GM23248 (cell line): ENCODE data around the gene FANCF. TPM values are rescaled to one million over a fixed set of nuclear protein-coding genes. Genes with fewer than 3 reads are reported as not detected.

Experiments used
- DNase-seq: peaks from one replicate; pipeline ENCODE4 v3.0.0-alpha.2; 2015
- H2AFZ ChIP-seq: fragments of 200-600 bp; sonication (generic); 2 replicates; pipeline ENCODE4 v1.6.1; 2016; ENCODE audit warnings: antibody characterized with exemption
- H3F3A ChIP-seq: fragments of 200-600 bp; sonication (generic); 2 replicates; pipeline ENCODE4 v1.6.1; 2016; ENCODE audit warnings: mild to moderate bottlenecking, antibody characterized with exemption, mixed run types; ENCODE audit not compliant: insufficient read depth
- H3K27ac ChIP-seq: fragments of 200-600 bp; sonication (generic); 2 replicates; pipeline ENCODE4 v1.5.1; 2016; ENCODE audit warnings: mild to moderate bottlenecking
- H3K27me3 ChIP-seq: fragments of 200-600 bp; sonication (generic); replicated peaks from 2 replicates; pipeline ENCODE4 v1.6.1; 2016; ENCODE audit warnings: mild to moderate bottlenecking; ENCODE audit not compliant: insufficient read depth
- H3K36me3 ChIP-seq: fragments of 200-600 bp; sonication (generic); 2 replicates; pipeline ENCODE4 v1.6.1; 2016; ENCODE audit warnings: low read depth, mild to moderate bottlenecking
- H3K4me1 ChIP-seq: fragments of 200-600 bp; sonication (generic); 2 replicates; pipeline ENCODE4 v1.6.1; 2016; ENCODE audit warnings: mild to moderate bottlenecking; ENCODE audit not compliant: insufficient read depth
- H3K4me2 ChIP-seq: fragments of 200-600 bp; sonication (generic); one replicate; pipeline ENCODE4 v1.6.1; 2016; ENCODE audit warnings: mild to moderate bottlenecking; ENCODE audit not compliant: unreplicated experiment
- H3K4me3 ChIP-seq: fragments of 200-600 bp; sonication (generic); 2 replicates; pipeline ENCODE4 v1.5.1; 2016; ENCODE audit warnings: mild to moderate bottlenecking
- H3K79me2 ChIP-seq: fragments of 200-600 bp; sonication (generic); 2 replicates; pipeline ENCODE4 v1.6.1; 2016; ENCODE audit warnings: mild to moderate bottlenecking; ENCODE audit not compliant: insufficient read depth
- H3K9ac ChIP-seq: fragments of 200-600 bp; sonication (generic); 2 replicates; pipeline ENCODE4 v1.6.1; 2016; ENCODE audit warnings: mild to moderate bottlenecking
- H3K9me2 ChIP-seq: fragments of 200-600 bp; sonication (generic); 2 replicates; pipeline ENCODE4 v1.6.1; 2016; ENCODE audit warnings: mixed run types, mild to moderate bottlenecking, moderate library complexity; ENCODE audit not compliant: insufficient read depth
- H3K9me3 ChIP-seq: fragments of 200-600 bp; sonication (generic); one replicate; pipeline ENCODE4 v1.6.1; 2017; ENCODE audit warnings: low read depth
- H4K20me1 ChIP-seq: fragments of 200-600 bp; sonication (generic); 2 replicates; pipeline ENCODE4 v1.6.0; 2016; ENCODE audit not compliant: insufficient read depth
- EZH2 ChIP-seq: fragments of 200-600 bp; sonication (generic); IDR thresholded peaks from 2 replicates; pipeline ENCODE4 v1.6.1; 2018; ENCODE audit warnings: antibody characterized with exemption, mild to moderate bottlenecking; ENCODE audit not compliant: insufficient read depth, poor library complexity, severe bottlenecking
- EZH2phosphoT487 ChIP-seq: fragments of 200-600 bp; sonication (generic); IDR thresholded peaks from 2 replicates; pipeline ENCODE4 v1.6.1; 2018; ENCODE audit warnings: antibody characterized with exemption, moderate library complexity, mild to moderate bottlenecking, low read depth; ENCODE audit not compliant: insufficient read depth
- WGBS, 2 experiments: methylation state at CpG; one replicate each; pipeline ENCODE4 v1.1.6; 2015 to 2017; ENCODE audit warnings: low lambda C conversion rate in 2 of 2, low coverage in 1 of 2; ENCODE audit errors: missing lambda C conversion rate in 2 of 2; 5-methylcytosine and 5-hydroxymethylcytosine counted together
- in situ Hi-C: fragments of 300-500 bp; cut with MboI; formaldehyde crosslinking; loops from 2 replicates; pipeline ENCODE4 v1.15.0; 2020
- polyA plus RNA-seq: library from polyadenylated mRNA; unstranded; fragments of >200 nt; fragmentation: Nextera tagmentation; extraction: Ambion mirVana; gene quantifications from 2 replicates; pipeline ENCODE4 v1.2.1, GENCODE V29; 2016
- total RNA-seq: library from RNA; depleted of rRNA; stranded (reverse); fragments of >200 nt; shearing (Covaris generic); gene quantifications from 2 replicates; pipeline ENCODE4 v1.2.3, GENCODE V29; 2014

The FANCF gene
- total and polyA plus RNA-seq, 2 experiments from 2014 or later = 7.3 to 13.4 TPM

DNA sequence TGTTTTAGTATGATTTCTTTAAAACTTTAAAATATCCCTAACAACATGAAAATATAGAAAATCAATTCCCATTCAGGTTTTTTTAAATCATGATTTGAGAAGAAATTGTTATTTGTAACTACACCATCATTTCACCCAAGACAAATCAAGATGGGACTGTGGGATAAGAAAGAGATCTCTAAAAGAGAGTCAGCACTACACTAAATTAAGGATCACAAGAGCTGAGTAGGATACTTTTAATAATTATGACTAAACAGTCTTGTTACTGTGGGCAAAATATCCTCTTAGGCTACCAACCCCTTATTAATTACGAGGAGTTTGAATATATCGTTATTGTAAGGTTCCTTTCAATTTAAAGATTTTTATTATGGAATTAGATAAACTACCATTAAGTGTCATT, 43.7 kb upstream of the FANCF start:
- Histone ChIP-seq H3K9me3 (no peaks in the 10 kb centered on the region), H3K9me2 (no peaks in the 10 kb centered on the region), H3K36me3 (no peaks in the 10 kb centered on the region), H3K4me2 (no peak overlapping the region), H3K9ac (no peak overlapping the region), H2AFZ (no peak overlapping the region), H3F3A (no peaks in the 10 kb centered on the region), H3K27me3 (peaks cover 54% of the 10 kb centered on the region), H3K27ac (no peak overlapping the region), H3K4me3 (no peak overlapping the region), H3K79me2 (no peaks in the 10 kb centered on the region), H4K20me1 (no peaks in the 10 kb centered on the region), H3K4me1 (no peaks in the 10 kb centered on the region)
- WGBS, 2 experiments = 8 to 12% methylated on average over 2 of the region's 2 CpGs
- in situ Hi-C loops = no loop called here
- TF ChIP-seq EZH2phosphoT487 = no peak
- TF ChIP-seq EZH2 = no peak
- no peak for DNase-seq

GRCh38 chr11:22668005-22668796, 42.6 kb upstream of the FANCF start:
- TF ChIP-seq EZH2phosphoT487 = no peak
- no peak for TF ChIP-seq EZH2
- DNase-seq = no peak
- in situ Hi-C loops = no loop called here

GRCh38 chr11:22666688-22667439, 41.2 kb upstream of the FANCF start:
- Histone ChIP-seq H3K4me2 (peak overlapping the region; percentile 29), H3K9me3 (no peaks in the 10 kb centered on the region), H3K27me3 (peaks cover 56% of the 10 kb centered on the region), H3F3A (no peaks in the 10 kb centered on the region), H3K4me1 (no peaks in the 10 kb centered on the region), H4K20me1 (no peaks in the 10 kb centered on the region), H3K79me2 (no peaks in the 10 kb centered on the region), H3K9ac (no peak overlapping the region), H3K27ac (no peak overlapping the region), H3K9me2 (no peaks in the 10 kb centered on the region), H3K4me3 (peak overlapping the region; percentile 58), H3K36me3 (no peaks in the 10 kb centered on the region), H2AFZ (peak overlapping the region; percentile 53)
- in situ Hi-C loops = no loop called here
- TF ChIP-seq EZH2 (no peak), EZH2phosphoT487 (no peak)
- DNase-seq = peak; percentile 20
- WGBS, 2 experiments = 4 to 6% methylated on average over 33 to 38 of the region's 40 CpGs

More at GRCh38 chr11:22668005-22668796, 42.6 kb upstream of the FANCF start:
- H3K9me2 ChIP-seq = no peaks in the 10 kb centered on the region
- H3K27me3 ChIP-seq = peaks cover 56% of the 10 kb centered on the region
- no peaks in the 10 kb centered on the region for H4K20me1 ChIP-seq
- H3K36me3 ChIP-seq = no peaks in the 10 kb centered on the region
- no peaks in the 10 kb centered on the region for H3K9me3 ChIP-seq
- no peaks in the 10 kb centered on the region for H3K4me1 ChIP-seq
- H3K9ac ChIP-seq = no peak overlapping the region
- no peak overlapping the region for H3K4me2 ChIP-seq
- H3K4me3 ChIP-seq = no peak overlapping the region
- H3K79me2 ChIP-seq = no peaks in the 10 kb centered on the region
- H3F3A ChIP-seq = no peaks in the 10 kb centered on the region
- H2AFZ ChIP-seq = no peak overlapping the region
- no peak overlapping the region for H3K27ac ChIP-seq
- WGBS, 2 experiments = 18 to 22% methylated on average over 3 of the region's 3 CpGs

GRCh38 chr11:22666325-22666687, 40.7 kb upstream of the FANCF start, which contains the start of gene GAS2:
Gene GAS2, plus strand, starts transcription at chr11:22666611. Its CDS starts 8,259 bp downstream, at chr11:22674870.
- H3K4me2 ChIP-seq = peak within 1 kb of the TSS; percentile 29

More at GRCh38 chr11:22666325-22666687, 40.7 kb upstream of the FANCF start, which contains the start of gene GAS2:
- no peak within 1 kb of the TSS for H3K9ac ChIP-seq
- no peaks in the 10 kb centered on the region for H3F3A ChIP-seq
- peak within 1 kb of the TSS; percentile 58 for H3K4me3 ChIP-seq
- H3K4me1 ChIP-seq = no peaks in the 10 kb centered on the region
- DNase-seq = no peak
- TF ChIP-seq EZH2phosphoT487 (no peak), EZH2 (peak; percentile 41)
- H3K9me3 ChIP-seq = no peaks in the 10 kb centered on the region
- H3K36me3 ChIP-seq = no peaks in the 10 kb centered on the region
- no peaks in the 10 kb centered on the region for H4K20me1 ChIP-seq
- peak within 1 kb of the TSS; percentile 53 for H2AFZ ChIP-seq
- in situ Hi-C loops = no loop called here
- peaks cover 55% of the 10 kb centered on the region for H3K27me3 ChIP-seq
- H3K27ac ChIP-seq = no peak within 1 kb of the TSS
- no peaks in the 10 kb centered on the region for H3K79me2 ChIP-seq
- no peaks in the 10 kb centered on the region for H3K9me2 ChIP-seq
- whole genome bisulfite sequencing, 2 experiments = 0 to 2% methylated on average over 8 of the region's 8 CpGs
